GM10266 (cell line): ENCODE data around the gene PAWR.
"Not testable (repeated sequence)": the region's sequence is repeated elsewhere in the genome, so short reads cannot be mapped to it uniquely, and the experiment has no call there.

Experiments used
- DNase-seq: peaks from one replicate; pipeline ENCODE4 v3.0.0; 2012; ENCODE audit errors: extremely low spot score
- TF ChIP-seq, protein P1 (sequence below): IDR thresholded peaks from 2 replicates; pipeline ENCODE4 v1.5.1; 2012; ENCODE audit warnings: mild to moderate bottlenecking, low read depth; ENCODE audit not compliant: control insufficient read depth, insufficient read depth; ENCODE audit errors: missing control alignments

The PAWR gene

DNA sequence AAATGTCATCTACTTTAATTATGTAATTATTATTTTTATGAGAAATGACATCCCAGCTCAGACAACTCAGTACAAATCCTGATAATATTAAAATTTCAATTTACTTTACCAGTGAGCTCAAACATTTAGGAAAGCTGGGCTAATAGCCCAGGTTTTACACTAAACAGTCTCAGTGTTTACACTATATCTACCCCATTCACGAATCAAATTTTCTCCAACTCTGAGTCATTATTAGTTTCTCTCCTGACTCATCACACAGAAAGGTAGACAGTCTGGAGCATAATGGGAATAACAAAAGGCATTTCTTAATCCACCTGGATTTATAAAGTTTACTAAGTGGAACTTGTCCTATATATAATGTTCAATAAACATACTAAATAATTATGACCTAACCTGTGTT is 5.7 kb downstream of the PAWR start:
- DNase-seq, result no peak
- TF ChIP-seq, protein P1, sequence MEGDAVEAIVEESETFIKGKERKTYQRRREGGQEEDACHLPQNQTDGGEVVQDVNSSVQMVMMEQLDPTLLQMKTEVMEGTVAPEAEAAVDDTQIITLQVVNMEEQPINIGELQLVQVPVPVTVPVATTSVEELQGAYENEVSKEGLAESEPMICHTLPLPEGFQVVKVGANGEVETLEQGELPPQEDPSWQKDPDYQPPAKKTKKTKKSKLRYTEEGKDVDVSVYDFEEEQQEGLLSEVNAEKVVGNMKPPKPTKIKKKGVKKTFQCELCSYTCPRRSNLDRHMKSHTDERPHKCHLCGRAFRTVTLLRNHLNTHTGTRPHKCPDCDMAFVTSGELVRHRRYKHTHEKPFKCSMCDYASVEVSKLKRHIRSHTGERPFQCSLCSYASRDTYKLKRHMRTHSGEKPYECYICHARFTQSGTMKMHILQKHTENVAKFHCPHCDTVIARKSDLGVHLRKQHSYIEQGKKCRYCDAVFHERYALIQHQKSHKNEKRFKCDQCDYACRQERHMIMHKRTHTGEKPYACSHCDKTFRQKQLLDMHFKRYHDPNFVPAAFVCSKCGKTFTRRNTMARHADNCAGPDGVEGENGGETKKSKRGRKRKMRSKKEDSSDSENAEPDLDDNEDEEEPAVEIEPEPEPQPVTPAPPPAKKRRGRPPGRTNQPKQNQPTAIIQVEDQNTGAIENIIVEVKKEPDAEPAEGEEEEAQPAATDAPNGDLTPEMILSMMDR, result no peak

DNA sequence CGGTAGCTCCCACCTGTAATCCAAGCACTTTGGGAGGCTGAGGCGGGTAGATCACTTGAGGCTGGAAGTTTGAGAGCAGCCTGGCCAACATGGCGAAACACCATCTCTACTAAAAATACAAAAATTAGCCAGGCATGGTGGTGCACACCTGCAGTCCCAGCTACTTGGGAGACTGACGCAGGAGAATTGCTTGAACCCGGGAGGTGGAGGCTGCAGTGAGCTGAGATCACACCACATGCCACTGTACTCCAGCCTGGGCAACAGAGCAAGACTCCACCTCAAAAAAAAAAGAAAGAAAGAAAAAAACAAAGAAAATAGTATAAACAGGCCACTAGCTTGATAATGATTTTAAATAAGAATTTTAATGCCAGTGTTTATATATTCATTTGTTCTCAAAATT is 6.4 kb downstream of the PAWR start:
- DNase-seq, result not testable (repeated sequence)

DNA sequence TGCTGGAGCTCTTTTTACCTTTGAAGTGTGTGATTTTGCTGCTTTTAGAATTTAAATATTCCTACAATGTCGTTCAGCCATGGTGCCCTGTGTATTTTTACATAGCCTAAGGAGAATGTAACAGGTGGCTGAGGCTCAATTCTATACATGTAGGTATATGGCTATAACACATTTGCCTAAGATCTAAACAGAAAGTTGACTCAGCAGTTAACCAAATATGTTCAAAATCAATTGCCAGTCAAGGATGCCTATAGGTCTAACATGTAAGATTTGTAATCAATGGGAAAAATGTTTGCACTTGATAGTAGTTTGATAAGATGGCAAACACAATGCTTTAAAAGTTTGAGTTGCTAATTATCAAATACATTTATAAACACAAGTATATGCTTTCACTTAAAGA is 8.2 kb downstream of the PAWR start:
- DNase-seq, result no peak
- TF ChIP-seq, protein P1, result no peak

DNA sequence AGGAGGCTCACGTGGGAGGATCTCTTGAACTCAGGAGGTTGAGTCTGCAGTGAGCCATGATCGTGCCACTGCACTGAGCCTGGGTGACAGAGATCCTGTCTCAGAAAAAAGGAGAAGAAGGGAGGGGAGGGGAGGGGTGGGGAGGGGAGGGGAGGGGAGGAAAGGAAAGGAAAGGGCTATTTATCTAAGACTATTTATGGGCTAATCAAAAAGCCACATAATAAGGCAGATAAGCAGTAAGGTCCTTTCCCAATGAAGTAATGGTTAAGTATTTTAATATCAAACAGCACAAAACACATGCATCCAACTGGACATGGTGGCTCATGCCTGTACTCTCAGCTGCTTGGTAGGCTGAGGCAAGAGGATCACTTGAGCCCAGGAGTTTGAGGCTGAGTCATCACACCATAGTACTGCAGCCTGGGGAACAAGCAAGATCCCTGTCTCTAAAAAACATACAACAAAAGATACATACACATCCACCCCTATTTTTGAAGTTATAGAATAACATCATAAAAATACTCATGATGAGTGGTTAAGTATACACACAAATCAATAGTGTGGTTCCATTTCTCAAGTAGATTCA is 9.7 kb downstream of the PAWR start:
- TF ChIP-seq, protein P1, result no peak
- no peak for DNase-seq

DNA sequence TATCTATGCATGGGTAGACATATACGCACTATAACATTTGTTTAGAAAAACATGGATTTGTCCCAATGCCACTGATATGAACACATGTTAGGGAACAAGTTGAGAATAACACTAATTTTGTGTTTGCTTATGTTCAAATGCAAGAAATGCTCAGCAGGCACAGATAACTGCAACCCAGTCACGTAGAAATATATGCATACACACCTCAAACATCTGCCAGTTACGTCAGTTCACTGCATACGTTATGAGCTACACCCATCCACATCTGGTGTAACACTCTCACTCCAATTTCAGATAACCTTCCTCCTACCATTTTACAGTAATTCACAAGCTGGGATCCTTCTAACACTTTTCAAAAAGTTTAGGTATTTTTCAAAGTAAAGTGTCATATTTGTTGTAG is 10.7 kb downstream of the PAWR start:
- TF ChIP-seq, protein P1, result no peak
- DNase-seq, result no peak

DNA sequence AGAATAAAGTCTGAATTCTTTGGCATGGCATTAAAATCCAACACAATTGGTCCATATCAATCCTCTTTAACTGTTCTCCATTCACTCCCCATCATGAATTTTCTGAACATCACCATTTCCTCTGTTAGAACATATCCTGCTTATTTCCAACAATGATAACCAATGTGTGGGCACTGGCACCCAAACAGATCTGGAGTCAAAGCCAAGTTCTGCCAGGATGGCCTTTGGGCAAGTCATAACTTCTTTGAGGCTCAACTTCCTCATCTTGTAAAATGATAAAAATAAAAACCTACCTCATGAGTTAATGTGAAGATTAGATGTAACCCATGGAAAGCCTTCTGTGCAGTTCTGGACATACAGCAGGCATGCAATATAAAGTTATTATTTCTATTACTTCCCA is 12.5 kb downstream of the PAWR start:
- no peak for DNase-seq
- TF ChIP-seq, protein P1, result no peak

DNA sequence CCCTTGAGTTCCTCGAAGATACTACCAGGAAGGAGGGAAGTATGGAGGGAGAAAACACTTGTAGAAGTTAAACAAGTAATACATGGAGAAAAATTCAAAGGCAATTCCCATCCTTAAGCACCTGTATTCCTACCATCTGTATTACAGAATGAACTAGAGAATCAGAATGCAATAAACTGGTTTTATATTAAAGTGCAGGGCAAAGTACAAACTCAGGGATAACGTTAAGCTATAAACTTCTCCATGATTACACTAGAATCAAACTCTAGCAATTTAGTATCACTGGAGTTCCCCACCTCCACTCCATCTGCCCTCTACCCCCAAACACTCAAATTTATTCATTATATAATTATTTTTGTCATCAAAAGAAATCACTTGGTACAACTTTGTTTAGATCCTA is 13.1 kb downstream of the PAWR start:
- no peak for DNase-seq
- TF ChIP-seq, protein P1, result no peak

DNA sequence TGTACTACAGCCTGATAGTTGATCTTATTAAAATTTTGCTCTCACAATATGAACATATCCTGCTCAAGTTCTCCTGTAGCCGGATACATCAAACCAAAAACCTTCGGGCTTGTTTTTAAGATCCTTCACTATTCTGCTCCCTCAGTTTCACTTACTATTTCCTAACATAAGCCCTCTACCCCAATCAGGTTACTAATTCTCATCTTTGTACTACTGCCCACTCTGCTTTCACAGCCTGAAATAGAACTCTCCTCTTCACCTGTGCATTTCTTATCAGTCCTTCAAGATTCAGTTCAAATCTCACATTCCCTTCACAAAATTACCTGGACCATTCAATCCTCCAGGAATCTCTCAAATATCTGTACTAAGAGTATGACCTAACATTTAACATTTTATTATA is 14.2 kb downstream of the PAWR start:
- TF ChIP-seq, protein P1, result no peak
- no peak for DNase-seq
